Right lobe of liver (tissue), 6 donors: ENCODE measurements around the gene TNKS1BP1. TPM values are rescaled to one million over a fixed set of nuclear protein-coding genes. Genes with fewer than 3 reads are reported as not detected.

Source experiments
- ATAC-seq, 4 donors: fragments of 200-7000 bp; cut with Tn5 transposase; one replicate each; pipeline ENCODE4 v1.9.1; 2020; ENCODE audit warnings: mild to moderate bottlenecking in 4 of 4, moderate library complexity in 4 of 4
- DNase-seq, 3 donors: peaks; one replicate each; pipeline ENCODE4 v3.0.0-alpha.2; 2020
- H3K27ac ChIP-seq, 3 donors: fragments of 200-600 bp; one replicate each; pipeline ENCODE4 v1.8.0; 2022
- H3K27me3 ChIP-seq, 2 donors: fragments of 200-600 bp; one replicate each; pipeline ENCODE4 v1.8.0; 2022
- H3K36me3 ChIP-seq, 4 donors: fragments of 200-600 bp; sonication (generic) in 1 of 4; one replicate each; pipeline versions ENCODE4 v1.5.1 to v1.8.0; 2017 to 2022; ENCODE audit warnings: control low read depth in 1 of 4
- H3K4me1 ChIP-seq, 4 donors: fragments of 200-600 bp; sonication (generic) in 1 of 4; one replicate each; pipeline versions ENCODE4 v1.5.1 to v1.8.0; 2017 to 2022; ENCODE audit warnings: control low read depth in 1 of 4
- H3K4me3 ChIP-seq, 3 donors: fragments of 200-600 bp; one replicate each; pipeline ENCODE4 v1.8.0; 2022
- H3K9me3 ChIP-seq, 4 donors: fragments of 200-600 bp; sonication (generic) in 1 of 4; one replicate each; pipeline versions ENCODE4 v1.5.1 to v1.8.0; 2017 to 2022; ENCODE audit warnings: control low read depth in 1 of 4
- POLR2A ChIP-seq: fragments of 450-650 bp; IDR thresholded peaks from one replicate; pipeline ENCODE4 v1.6.1; 2017; ENCODE audit warnings: antibody characterized with exemption, mild to moderate bottlenecking
- WGBS: methylation state at CpG from one replicate; pipeline ENCODE4 v1.1.6; 2018; ENCODE audit warnings: low coverage, low lambda C conversion rate; ENCODE audit not compliant: insufficient coverage; ENCODE audit errors: missing lambda C conversion rate; 5-methylcytosine and 5-hydroxymethylcytosine counted together
- intact Hi-C, 2 donors: fragments of 100-400 bp; cut with DNase I; formaldehyde crosslinking; loops; one replicate each; pipeline versions ENCODE4 v1.11.2 to v1.14.1; 2022
- total RNA-seq, 6 experiments: library from RNA; depleted of rRNA in 2 of 6; stranded (reverse); fragments of >200 nt in 2 of 6; fragmentation: NEBNext Ultra II Directional in 3 of 6; extraction: Animal tissue kit (Norgen Biotek cat#: 25700) in 3 of 6; gene quantifications; one replicate each; pipeline versions ENCODE4 v1.1.0 to v1.2.4, GENCODE V29; 2016 to 2023
- TF ChIP-seq, protein P1 (sequence below), 4 donors: fragments of 200-600 bp in 3 of 4; fragments of 450-650 bp in 1 of 4; IDR thresholded peaks; one replicate each; pipeline versions ENCODE4 v1.5.1 to v1.8.0; 2016 to 2022; ENCODE audit warnings: antibody characterized with exemption in 4 of 4, mild to moderate bottlenecking in 2 of 4
- donor health status: DM: no; HTN: yes; CAD: no.
- donor health status: DM: no; HTN: no; CAD: no.
- donor health status: DM: no; HTN: no; CAD: no.
- donor health status: DM: no; HTN: yes; CAD: no.
- donor health status: DM: no; HTN: yes; CAD: no.

Gene TNKS1BP1
- total RNA-seq, 6 experiments from 2014 or later, result 52.4 to 124 (median 92.7) TPM

DNA sequence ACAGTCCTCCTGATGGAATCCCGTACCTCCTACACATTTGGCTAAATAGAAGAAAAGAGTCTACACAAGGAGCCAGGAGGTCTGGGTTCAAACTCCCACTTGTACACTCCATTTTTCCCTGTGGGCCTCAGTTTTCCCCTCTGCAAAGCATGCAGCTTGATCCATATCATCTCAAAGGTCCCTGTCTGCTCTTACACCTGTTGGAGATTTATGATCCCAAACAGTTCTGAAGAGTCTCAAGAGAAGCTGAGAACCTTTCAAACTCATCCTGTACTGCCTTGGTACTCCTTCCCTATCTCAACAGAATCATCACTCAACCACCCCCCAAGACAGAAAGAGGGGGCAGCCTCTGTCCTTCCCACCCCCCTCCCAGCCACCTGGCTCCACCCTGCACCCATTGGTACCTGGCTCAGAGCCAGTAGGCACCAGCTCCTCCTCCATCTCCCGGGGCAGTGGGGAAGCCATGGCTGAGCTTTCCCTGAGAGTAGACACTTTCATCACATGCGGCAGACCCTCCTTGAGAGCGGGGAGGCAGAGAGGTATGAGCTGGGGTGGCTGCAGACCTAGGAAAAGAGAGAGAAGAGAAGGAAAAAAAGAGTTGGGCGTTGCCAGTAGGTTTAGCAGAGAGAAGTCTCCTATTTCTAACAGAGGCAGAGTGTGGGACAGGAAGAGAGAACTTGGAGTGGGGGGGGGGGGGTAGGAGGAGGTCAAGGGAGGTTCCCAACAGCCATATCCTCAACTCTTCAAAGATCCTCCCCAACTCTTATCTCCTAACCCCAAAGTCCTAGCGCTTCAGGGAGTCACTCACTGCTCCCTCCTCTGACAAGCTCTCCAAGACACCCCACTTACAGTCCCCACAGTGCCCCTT lies 3.1 kb downstream of the TNKS1BP1 start:
- intact Hi-C loops, result no loop called here
- ATAC-seq, result no peak
- WGBS, result 20% methylated on average over 5 of the region's 6 CpGs

DNA sequence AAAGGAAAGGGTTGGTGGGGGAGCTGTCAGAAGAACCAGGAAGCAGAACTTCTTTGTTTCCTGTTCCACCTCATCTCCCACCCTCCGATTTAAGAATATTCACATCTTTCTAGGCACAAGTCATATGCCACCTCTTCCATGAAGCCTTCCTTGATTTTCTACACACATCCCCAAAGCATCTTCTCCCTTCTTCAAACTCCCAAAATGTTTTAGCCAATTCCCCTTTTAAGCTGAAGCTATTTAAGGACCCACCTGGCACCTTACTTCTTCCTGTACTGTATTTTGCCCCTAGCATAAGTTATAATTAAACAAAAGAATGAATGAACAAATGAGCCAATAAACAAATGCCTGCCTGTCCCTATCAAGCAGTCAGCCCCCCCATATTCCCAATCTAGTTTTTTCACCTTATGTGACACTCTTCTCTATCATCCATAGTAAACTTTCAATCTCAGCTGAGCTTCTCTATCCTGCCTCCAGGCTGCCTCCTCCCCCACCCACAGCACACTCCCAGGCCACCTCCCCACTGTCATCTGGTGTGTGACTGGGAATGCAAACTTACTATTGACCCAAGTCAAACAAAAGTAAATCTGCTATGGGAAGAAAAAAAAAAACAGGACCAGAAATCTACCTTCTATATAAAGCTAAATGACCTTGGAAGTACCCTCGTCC lies 3.9 kb downstream of the TNKS1BP1 start:
- Histone ChIP-seq H3K27ac (peak overlapping the region; percentile 70 to 86 (median 73)), H3K27me3 (no peaks in the 10 kb centered on the region), H3K4me3 (peak overlapping the region; percentile 28 to 73 (median 47)), H3K4me1 (peaks cover 0 to 57% (median 24%) of the 10 kb centered on the region in 4 donors), H3K9me3 (no peaks in the 10 kb centered on the region), H3K36me3 (peaks cover 8 to 11% (median 8%) of the 10 kb centered on the region in 4 donors)
- peak in 1 of 3 donors; percentile 62 for DNase-seq
- 50% methylated on average over 2 of the region's 2 CpGs for WGBS
- ATAC-seq, result peak in 3 of 4 donors; percentile 13 to 24 (median 22)
- TF ChIP-seq, protein P1, sequence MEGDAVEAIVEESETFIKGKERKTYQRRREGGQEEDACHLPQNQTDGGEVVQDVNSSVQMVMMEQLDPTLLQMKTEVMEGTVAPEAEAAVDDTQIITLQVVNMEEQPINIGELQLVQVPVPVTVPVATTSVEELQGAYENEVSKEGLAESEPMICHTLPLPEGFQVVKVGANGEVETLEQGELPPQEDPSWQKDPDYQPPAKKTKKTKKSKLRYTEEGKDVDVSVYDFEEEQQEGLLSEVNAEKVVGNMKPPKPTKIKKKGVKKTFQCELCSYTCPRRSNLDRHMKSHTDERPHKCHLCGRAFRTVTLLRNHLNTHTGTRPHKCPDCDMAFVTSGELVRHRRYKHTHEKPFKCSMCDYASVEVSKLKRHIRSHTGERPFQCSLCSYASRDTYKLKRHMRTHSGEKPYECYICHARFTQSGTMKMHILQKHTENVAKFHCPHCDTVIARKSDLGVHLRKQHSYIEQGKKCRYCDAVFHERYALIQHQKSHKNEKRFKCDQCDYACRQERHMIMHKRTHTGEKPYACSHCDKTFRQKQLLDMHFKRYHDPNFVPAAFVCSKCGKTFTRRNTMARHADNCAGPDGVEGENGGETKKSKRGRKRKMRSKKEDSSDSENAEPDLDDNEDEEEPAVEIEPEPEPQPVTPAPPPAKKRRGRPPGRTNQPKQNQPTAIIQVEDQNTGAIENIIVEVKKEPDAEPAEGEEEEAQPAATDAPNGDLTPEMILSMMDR (IDR thresholded peaks at IDR 0.05), result no peak
- no peak for TF ChIP-seq POLR2A
- intact Hi-C loops, result no loop called here

More for the DNA sequence above, 3.1 kb downstream of the TNKS1BP1 start:
- H3K27ac ChIP-seq, result peak overlapping the region; percentile 70 to 86 (median 73)
- no peaks in the 10 kb centered on the region for H3K9me3 ChIP-seq
- DNase-seq, result peak in 1 of 3 donors; percentile 51
- H3K36me3 ChIP-seq, result peaks cover 4 to 12% (median 8%) of the 10 kb centered on the region in 4 donors
- H3K27me3 ChIP-seq, result no peaks in the 10 kb centered on the region
- TF ChIP-seq, protein P1 (IDR thresholded peaks at IDR 0.05), result no peak
- peak; percentile 11 for TF ChIP-seq POLR2A
- H3K4me1 ChIP-seq, result peaks cover 0 to 56% (median 25%) of the 10 kb centered on the region in 4 donors
- H3K4me3 ChIP-seq, result peak overlapping the region; percentile 28 to 73 (median 47)

DNA sequence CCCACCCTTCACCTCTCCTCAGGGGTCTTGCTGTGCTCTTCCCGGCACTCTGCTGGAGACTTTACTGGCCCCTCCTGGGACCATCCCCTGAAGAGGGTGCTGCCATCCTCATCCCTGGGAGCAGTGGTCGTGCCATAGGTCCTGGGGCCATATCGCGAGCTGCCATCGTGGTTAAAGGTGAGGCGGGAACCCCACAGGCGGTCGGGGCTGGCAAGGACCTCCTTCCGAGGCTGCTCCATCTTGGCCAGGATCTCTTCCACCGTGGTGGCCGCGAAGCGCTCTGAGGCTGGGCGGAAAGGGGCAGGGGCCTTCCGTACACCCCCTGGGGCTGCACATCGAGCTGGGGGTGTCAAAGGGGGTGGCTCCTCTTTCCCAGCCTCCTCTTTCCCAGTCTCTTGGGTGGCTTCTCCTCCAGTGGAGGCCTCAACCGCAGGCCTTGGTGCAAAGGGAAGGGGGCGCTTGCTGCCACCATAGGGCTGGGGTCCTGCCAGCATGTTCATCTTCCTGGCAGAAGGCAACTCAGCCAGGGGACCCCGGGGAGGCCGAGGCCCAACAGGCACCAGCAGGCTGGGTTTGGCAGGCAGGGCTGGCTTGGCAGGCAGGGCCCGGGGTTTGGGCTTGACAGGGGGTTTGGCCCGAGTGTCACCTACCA lies 4.6 kb downstream of the TNKS1BP1 start:
- Histone ChIP-seq H3K27me3 (no peaks in the 10 kb centered on the region), H3K4me1 (peaks cover 0 to 57% (median 25%) of the 10 kb centered on the region in 4 donors), H3K9me3 (no peaks in the 10 kb centered on the region), H3K4me3 (no peak overlapping the region), H3K27ac (peak overlapping the region in 1 of 3 donors; percentile 2), H3K36me3 (peaks cover 8 to 11% (median 8%) of the 10 kb centered on the region in 4 donors)
- no peak for ATAC-seq
- DNase-seq, result peak in 1 of 3 donors; percentile 46
- TF ChIP-seq, protein P1 (IDR thresholded peaks at IDR 0.05), result no peak
- TF ChIP-seq POLR2A, result no peak
- WGBS, result 89% methylated on average over 5 of the region's 22 CpGs
- intact Hi-C loops, result no loop called here

DNA sequence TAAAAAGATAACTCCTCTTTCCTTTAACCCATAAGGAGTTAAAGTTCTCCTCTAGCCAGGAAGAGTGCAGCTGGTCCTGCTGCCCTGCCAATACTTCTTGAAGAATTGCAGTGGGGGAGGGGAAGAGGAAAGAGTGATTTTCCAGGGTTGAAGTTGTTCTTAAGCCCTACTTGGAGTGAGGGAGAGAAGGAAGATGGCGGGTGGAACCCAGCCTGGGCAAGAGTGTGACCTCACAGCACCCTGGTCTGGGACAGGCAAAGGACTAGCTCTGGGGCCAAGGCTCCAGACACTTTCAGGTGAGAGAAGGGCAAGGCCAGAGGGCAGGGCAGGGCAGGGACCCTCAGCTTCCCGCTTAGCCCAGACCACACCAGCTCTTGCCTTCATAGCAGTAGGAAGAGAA lies 6.6 kb downstream of the TNKS1BP1 start:
- no peaks in the 10 kb centered on the region for H3K27me3 ChIP-seq
- DNase-seq, result no peak
- H3K4me1 ChIP-seq, result peaks cover 0 to 61% (median 27%) of the 10 kb centered on the region in 4 donors
- TF ChIP-seq, protein P1 (IDR thresholded peaks at IDR 0.05), result no peak
- no peak for TF ChIP-seq POLR2A
- 55% methylated on average over 1 of the region's 2 CpGs for WGBS
- intact Hi-C loops, result no loop called here
- H3K27ac ChIP-seq, result no peak overlapping the region
- peaks cover 8 to 16% (median 10%) of the 10 kb centered on the region in 4 donors for H3K36me3 ChIP-seq
- H3K9me3 ChIP-seq, result no peaks in the 10 kb centered on the region
- no peak for ATAC-seq
- no peak overlapping the region for H3K4me3 ChIP-seq
